Neural crest cell (in vitro differentiated cells): ENCODE results near the gene GFPT2. TPM values are rescaled to one million over a fixed set of nuclear protein-coding genes. Genes with fewer than 3 reads are reported as not detected.

Experiments used
- DNase-seq: peaks from one replicate; pipeline ENCODE4 v3.0.0; 2021; ENCODE audit warnings: low read depth, mixed read lengths, low spot score
- H3K27ac Mint-ChIP-seq: one replicate; pipeline ENCODE4 v1.8.0; 2021; ENCODE audit warnings: mild to moderate bottlenecking, mixed read lengths; ENCODE audit not compliant: unreplicated experiment
- H3K27me3 Mint-ChIP-seq: 2 replicates; pipeline ENCODE4 v1.8.0; 2021; ENCODE audit warnings: low read depth, mild to moderate bottlenecking, mixed read lengths
- H3K36me3 Mint-ChIP-seq: 2 replicates; pipeline ENCODE4 v1.8.0; 2021; ENCODE audit warnings: low read depth, mild to moderate bottlenecking, mixed read lengths
- H3K4me1 Mint-ChIP-seq: 2 replicates; pipeline ENCODE4 v1.8.0; 2021; ENCODE audit warnings: mixed read lengths
- H3K4me3 Mint-ChIP-seq: one replicate; pipeline ENCODE4 v1.8.0; 2021; ENCODE audit warnings: mild to moderate bottlenecking, mixed read lengths
- H3K9me3 Mint-ChIP-seq: 2 replicates; pipeline ENCODE4 v1.8.0; 2021; ENCODE audit warnings: mixed read lengths
- total RNA-seq: library from RNA; stranded (reverse); gene quantifications from 2 replicates; pipeline ENCODE4 v1.2.1, GENCODE V29; 2021
- TF ChIP-seq, protein P1 (sequence below): fragments of 200-600 bp; sonication (generic); conservative IDR thresholded peaks from 2 replicates; pipeline ENCODE4 v1.5.0; 2021; ENCODE audit warnings: antibody characterized with exemption, mild to moderate bottlenecking

The GFPT2 gene
- total RNA-seq, 1 donor from 2014 or later, result 12.5 TPM

DNA sequence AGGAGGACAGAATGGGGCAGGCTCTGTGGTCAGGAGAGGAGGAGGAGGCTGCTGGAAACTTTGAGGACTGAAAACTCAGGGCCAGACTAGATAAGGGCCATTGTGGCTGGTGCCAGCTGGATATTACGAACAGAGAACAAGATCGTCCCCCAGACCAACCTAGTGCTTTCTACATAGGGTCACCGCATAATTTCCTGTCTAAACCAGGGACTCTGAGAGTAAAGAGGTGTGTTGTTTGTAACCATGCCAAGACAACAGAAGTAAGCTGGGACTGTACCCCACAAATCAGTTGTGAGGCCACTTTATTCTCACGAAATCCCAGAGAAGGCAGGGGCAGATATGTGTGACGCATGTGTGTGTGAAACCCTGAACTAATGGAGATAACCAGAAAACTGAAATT, 20.3 kb upstream of the GFPT2 start:
- Mint-ChIP-seq H3K27ac (no peak overlapping the region), H3K4me1 (no peaks in the 10 kb centered on the region), H3K4me3 (no peak overlapping the region), H3K36me3 (no peaks in the 10 kb centered on the region), H3K9me3 (no peaks in the 10 kb centered on the region), H3K27me3 (peaks cover 3% of the 10 kb centered on the region)
- TF ChIP-seq, protein P1, sequence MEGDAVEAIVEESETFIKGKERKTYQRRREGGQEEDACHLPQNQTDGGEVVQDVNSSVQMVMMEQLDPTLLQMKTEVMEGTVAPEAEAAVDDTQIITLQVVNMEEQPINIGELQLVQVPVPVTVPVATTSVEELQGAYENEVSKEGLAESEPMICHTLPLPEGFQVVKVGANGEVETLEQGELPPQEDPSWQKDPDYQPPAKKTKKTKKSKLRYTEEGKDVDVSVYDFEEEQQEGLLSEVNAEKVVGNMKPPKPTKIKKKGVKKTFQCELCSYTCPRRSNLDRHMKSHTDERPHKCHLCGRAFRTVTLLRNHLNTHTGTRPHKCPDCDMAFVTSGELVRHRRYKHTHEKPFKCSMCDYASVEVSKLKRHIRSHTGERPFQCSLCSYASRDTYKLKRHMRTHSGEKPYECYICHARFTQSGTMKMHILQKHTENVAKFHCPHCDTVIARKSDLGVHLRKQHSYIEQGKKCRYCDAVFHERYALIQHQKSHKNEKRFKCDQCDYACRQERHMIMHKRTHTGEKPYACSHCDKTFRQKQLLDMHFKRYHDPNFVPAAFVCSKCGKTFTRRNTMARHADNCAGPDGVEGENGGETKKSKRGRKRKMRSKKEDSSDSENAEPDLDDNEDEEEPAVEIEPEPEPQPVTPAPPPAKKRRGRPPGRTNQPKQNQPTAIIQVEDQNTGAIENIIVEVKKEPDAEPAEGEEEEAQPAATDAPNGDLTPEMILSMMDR, result no peak
- DNase-seq, result no peak

DNA sequence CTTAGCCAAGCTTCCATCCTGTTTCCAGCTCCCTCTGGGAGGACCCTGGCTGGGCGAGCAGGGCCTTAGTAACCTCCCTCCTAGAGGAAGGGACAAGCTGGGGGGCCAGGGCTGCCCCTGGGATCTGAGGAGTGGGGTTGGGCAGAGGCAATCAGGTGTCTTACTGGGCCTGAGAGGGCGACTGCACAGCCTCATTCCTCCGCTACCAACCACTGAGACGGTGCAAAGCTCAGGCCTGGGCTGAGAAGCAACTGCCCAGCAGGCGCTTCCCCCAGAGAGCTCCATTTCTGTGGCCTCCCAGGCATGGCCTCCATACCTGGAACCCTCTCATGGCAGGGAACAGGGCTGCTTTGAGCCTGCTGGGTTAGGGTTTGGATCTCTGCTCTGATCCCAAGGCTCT, 18.8 kb upstream of the GFPT2 start:
- TF ChIP-seq, protein P1, result no peak
- no peaks in the 10 kb centered on the region for H3K4me1 Mint-ChIP-seq

DNA sequence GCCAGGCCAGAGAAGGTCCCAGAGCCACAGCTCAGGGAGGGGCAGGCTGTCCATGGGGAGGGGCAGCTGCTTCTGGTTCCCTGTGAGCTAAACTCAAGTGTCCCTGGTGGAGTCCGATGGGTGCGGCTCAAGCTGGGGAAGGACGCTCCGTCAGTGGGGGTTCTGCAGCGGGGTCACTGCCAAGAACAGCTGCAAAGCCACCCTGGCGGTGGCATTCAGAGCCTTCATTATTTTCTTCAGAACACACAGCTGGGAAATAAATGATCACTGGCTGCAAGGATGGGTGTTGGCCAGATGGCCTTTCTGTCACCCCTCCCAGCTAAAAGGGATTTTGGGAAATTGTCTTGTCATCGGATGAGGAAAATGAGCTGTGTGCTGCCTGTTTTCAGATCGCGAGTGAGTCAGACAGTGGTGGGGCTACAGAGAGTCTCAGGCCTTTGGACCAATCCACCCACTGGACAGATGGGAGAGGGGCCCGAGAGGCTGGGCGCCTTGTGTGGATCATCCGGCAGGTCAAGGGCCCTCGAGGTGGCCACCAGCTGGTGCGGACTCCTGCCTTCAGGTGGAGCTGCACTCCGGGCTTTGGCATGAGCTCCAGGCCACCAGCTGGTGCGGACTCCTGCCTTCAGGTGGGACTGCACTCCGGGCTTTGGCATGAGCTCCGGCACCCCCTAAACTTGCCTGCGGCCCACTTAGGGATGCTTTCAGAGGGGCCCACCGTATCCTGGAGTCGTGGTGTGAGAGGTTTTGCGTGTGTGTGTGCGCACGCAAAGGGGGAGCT, 17.9 kb upstream of the GFPT2 start:
- H3K9me3 Mint-ChIP-seq, result no peaks in the 10 kb centered on the region
- no peak overlapping the region for H3K27ac Mint-ChIP-seq
- TF ChIP-seq, protein P1, result no peak
- no peak overlapping the region for H3K4me3 Mint-ChIP-seq
- H3K4me1 Mint-ChIP-seq, result no peaks in the 10 kb centered on the region
- no peaks in the 10 kb centered on the region for H3K36me3 Mint-ChIP-seq
- DNase-seq, result no peak
- H3K27me3 Mint-ChIP-seq, result peaks cover 3% of the 10 kb centered on the region

More for the DNA sequence above, 18.8 kb upstream of the GFPT2 start:
- H3K9me3 Mint-ChIP-seq, result no peaks in the 10 kb centered on the region
- H3K27ac Mint-ChIP-seq, result no peak overlapping the region
- H3K4me3 Mint-ChIP-seq, result no peak overlapping the region
- H3K36me3 Mint-ChIP-seq, result no peaks in the 10 kb centered on the region
- no peak for DNase-seq
- H3K27me3 Mint-ChIP-seq, result peaks cover 3% of the 10 kb centered on the region

DNA sequence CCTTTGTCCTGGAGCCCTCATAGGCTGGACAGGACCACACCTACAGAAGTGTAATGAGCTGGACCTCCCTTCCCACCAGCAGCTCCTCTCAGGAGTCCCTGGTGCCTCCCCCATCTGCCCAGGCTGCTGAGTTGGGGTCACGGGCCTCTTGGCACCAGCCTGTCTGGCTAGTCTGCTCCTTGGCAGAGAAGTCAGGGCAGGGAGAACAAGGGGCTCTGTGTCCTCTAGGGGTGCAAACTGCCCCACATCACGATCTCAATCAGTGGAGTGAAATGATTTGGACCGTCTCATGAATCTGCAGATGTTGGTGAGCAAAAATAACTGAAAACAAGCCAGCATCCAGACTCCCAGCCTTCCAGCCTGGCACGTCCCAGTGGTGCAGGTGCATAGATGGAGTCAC, 14.9 kb upstream of the GFPT2 start:
- H3K9me3 Mint-ChIP-seq, result no peaks in the 10 kb centered on the region
- H3K36me3 Mint-ChIP-seq, result no peaks in the 10 kb centered on the region
- no peak overlapping the region for H3K27ac Mint-ChIP-seq
- H3K27me3 Mint-ChIP-seq, result no peaks in the 10 kb centered on the region
- no peaks in the 10 kb centered on the region for H3K4me1 Mint-ChIP-seq
- no peak overlapping the region for H3K4me3 Mint-ChIP-seq
- DNase-seq, result no peak
- TF ChIP-seq, protein P1, result no peak

DNA sequence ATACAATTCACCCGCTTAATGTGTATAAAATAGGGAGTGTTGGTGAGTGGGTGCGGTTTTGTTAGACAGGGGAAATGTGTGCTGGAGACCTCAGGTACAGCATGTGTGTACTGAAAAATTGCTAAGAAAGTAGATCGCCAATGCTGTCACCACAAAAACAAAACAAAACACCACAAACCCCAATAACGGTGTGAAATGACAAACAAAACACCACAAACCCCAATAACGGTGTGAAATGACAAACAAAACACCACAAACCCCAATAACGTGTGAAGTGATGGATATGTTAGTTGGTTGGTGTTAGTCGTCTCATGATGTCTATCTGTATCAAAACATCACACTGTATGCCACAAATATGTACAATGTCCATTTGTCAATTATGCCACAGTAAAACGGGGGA, 14.2 kb upstream of the GFPT2 start:
- H3K27ac Mint-ChIP-seq, result no peak overlapping the region
- DNase-seq, result no peak
- no peaks in the 10 kb centered on the region for H3K9me3 Mint-ChIP-seq
- H3K4me3 Mint-ChIP-seq, result no peak overlapping the region
- TF ChIP-seq, protein P1, result no peak
- no peaks in the 10 kb centered on the region for H3K4me1 Mint-ChIP-seq
- no peaks in the 10 kb centered on the region for H3K27me3 Mint-ChIP-seq
- H3K36me3 Mint-ChIP-seq, result no peaks in the 10 kb centered on the region
